HG03575 (cell line): ENCODE data around the gene PTPRE.

Source experiments
- ATAC-seq: cut with Tn5 transposase; IDR thresholded peaks from one replicate; pipeline ENCODE4 v1.9.1; 2021; ENCODE audit not compliant: unreplicated experiment, insufficient number of reproducible peaks, low FRiP score; ENCODE audit errors: extremely low read depth

Gene PTPRE

GRCh38 chr10:127971101-127971946 is 64.4 kb downstream of the PTPRE start:
- no peak for ATAC-seq

- ATAC-seq: no peak
Measured at GRCh38 chr10:127971963-127972615, 65.2 kb downstream of the PTPRE start.

GRCh38 chr10:127972751-127973357 is 66.0 kb downstream of the PTPRE start:
- no peak for ATAC-seq

- ATAC-seq: no peak
Measured at GRCh38 chr10:127973791-127974311, 66.9 kb downstream of the PTPRE start.

- ATAC-seq: no peak
Measured at GRCh38 chr10:127974911-127975310, 68.0 kb downstream of the PTPRE start.

GRCh38 chr10:127976286-127976685 is 69.4 kb downstream of the PTPRE start:
- ATAC-seq: no peak

- ATAC-seq: no peak
Measured at GRCh38 chr10:127976701-127977356, 69.9 kb downstream of the PTPRE start.

- ATAC-seq: no peak
Measured at GRCh38 chr10:127977357-127978009, 70.6 kb downstream of the PTPRE start.

GRCh38 chr10:127978481-127978880 is 71.6 kb downstream of the PTPRE start:
- no peak for ATAC-seq

- no peak for ATAC-seq
Measured at GRCh38 chr10:127979045-127979444, 72.1 kb downstream of the PTPRE start.

GRCh38 chr10:127979566-127979965 is 72.7 kb downstream of the PTPRE start:
- no peak for ATAC-seq

GRCh38 chr10:127980898-127981297 is 74.0 kb downstream of the PTPRE start:
- no peak for ATAC-seq

- no peak for ATAC-seq
Measured at GRCh38 chr10:127982601-127983000, 75.7 kb downstream of the PTPRE start.

GRCh38 chr10:127983344-127984100 is 76.6 kb downstream of the PTPRE start:
- ATAC-seq: no peak

- no peak for ATAC-seq
Measured at GRCh38 chr10:127984945-127985344, 78.0 kb downstream of the PTPRE start.

GRCh38 chr10:127986531-127987466 is 79.9 kb downstream of the PTPRE start:
- no peak for ATAC-seq
